ENCODE measurements around the gene FAM170A.

GRCh38 chr5:119582987-119583386 is 46.4 kb upstream of the FAM170A start:
- TF ChIP-seq CTCF (IDR thresholded peaks at IDR 0.05) (no peak), POLR2A (IDR thresholded peaks at IDR 0.05) (no peak)

Measured in Peyer's patch (tissue), 4 donors.